ENCODE results near the gene NUCB1.
A peak's percentile ranks its signal among the peaks of the same experiment; 100 is the strongest.

DNA sequence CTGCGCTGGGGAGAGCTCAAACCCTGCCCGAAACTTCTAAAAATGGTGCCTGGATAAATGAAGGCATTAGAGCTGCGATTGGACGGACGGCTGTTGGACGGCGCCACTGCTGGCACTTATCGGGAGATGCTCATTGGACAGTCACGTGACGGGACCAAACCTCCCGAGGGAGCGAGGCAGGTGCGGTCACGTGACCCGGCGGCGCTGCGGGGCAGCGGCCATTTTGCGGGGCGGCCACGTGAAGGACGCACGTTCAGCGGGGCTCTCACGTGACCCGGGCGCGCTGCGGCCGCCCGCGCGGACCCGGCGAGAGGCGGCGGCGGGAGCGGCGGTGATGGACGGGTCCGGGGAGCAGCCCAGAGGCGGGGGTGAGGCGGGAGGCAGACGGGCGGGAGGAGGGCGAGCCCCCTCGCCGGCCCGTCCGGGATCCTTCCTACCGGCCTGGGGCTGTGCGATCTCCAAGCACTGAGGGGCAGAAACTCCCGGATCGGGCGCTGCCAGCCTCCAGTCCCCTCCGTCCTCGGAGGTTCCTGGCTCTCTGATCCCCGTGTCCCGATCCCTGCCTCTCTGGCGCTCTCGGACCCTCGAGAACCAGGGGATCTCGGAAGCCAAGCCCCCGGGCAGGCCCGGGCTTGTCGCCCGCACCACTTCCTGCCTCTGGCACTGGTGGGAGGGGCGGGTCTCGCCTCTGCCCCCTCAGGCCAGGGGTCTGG lies 54.6 kb downstream of the NUCB1 start, which contains the start of gene BAX:
- TF ChIP-seq POLR2A (IDR thresholded peaks at IDR 0.05): peak in 1 of 2 donors; percentile 79
- TF ChIP-seq, protein P1, sequence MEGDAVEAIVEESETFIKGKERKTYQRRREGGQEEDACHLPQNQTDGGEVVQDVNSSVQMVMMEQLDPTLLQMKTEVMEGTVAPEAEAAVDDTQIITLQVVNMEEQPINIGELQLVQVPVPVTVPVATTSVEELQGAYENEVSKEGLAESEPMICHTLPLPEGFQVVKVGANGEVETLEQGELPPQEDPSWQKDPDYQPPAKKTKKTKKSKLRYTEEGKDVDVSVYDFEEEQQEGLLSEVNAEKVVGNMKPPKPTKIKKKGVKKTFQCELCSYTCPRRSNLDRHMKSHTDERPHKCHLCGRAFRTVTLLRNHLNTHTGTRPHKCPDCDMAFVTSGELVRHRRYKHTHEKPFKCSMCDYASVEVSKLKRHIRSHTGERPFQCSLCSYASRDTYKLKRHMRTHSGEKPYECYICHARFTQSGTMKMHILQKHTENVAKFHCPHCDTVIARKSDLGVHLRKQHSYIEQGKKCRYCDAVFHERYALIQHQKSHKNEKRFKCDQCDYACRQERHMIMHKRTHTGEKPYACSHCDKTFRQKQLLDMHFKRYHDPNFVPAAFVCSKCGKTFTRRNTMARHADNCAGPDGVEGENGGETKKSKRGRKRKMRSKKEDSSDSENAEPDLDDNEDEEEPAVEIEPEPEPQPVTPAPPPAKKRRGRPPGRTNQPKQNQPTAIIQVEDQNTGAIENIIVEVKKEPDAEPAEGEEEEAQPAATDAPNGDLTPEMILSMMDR (IDR thresholded peaks at IDR 0.05): peak in 3 of 6 experiments; percentile 2 to 27 (median 14)

All from thyroid gland (tissue), 4 donors.